Trophoblast cell (in vitro differentiated cells and primary cell): ENCODE results near the gene ANKS1B.
A peak's percentile ranks its signal among the peaks of the same experiment; 100 is the strongest.

Experiments used
- DNase-seq, 2 donors: peaks; one replicate each; pipeline ENCODE4 v3.0.0-alpha.2; 2016
- H2AFZ ChIP-seq: 2 replicates; pipeline ENCODE4 v1.6.1; 2013; ENCODE audit warnings: low read length, moderate library complexity, mild to moderate bottlenecking; ENCODE audit not compliant: insufficient read depth, poor library complexity
- H2AK5ac ChIP-seq: 2 replicates; pipeline ENCODE4 v1.6.1; 2013; ENCODE audit warnings: mild to moderate bottlenecking, low read length
- H2BK120ac ChIP-seq: 2 replicates; pipeline ENCODE4 v1.6.1; 2013; ENCODE audit warnings: low read length, mild to moderate bottlenecking, moderate library complexity; ENCODE audit not compliant: insufficient read depth, poor library complexity
- H2BK12ac ChIP-seq: 2 replicates; pipeline ENCODE4 v1.6.1; 2013; ENCODE audit warnings: mild to moderate bottlenecking, low read length, moderate library complexity
- H2BK5ac ChIP-seq: 2 replicates; pipeline ENCODE4 v1.6.1; 2013; ENCODE audit warnings: low read length, low read depth, moderate library complexity, mild to moderate bottlenecking; ENCODE audit not compliant: poor library complexity
- H3K14ac ChIP-seq: 2 replicates; pipeline ENCODE4 v1.6.1; 2013; ENCODE audit warnings: mild to moderate bottlenecking, low read length
- H3K18ac ChIP-seq: 2 replicates; pipeline ENCODE4 v1.6.1; 2013; ENCODE audit warnings: mild to moderate bottlenecking, low read length
- H3K23ac ChIP-seq: 2 replicates; pipeline ENCODE4 v1.6.1; 2013; ENCODE audit warnings: low read length
- H3K27ac ChIP-seq: 2 replicates; pipeline ENCODE4 v1.5.1; 2013; ENCODE audit warnings: low read depth, mild to moderate bottlenecking, inconsistent platforms, low read length, moderate library complexity
- H3K27me3 ChIP-seq: 2 replicates; pipeline ENCODE4 v1.6.1; 2013; ENCODE audit warnings: inconsistent platforms, mild to moderate bottlenecking, low read length, moderate library complexity; ENCODE audit not compliant: insufficient read depth
- H3K36me3 ChIP-seq, 2 experiments: 1 replicate in 1 of 2; 2 replicates in 1 of 2; pipeline ENCODE4 v1.6.1; 2013; ENCODE audit warnings: low read length in 2 of 2, mild to moderate bottlenecking in 2 of 2, moderate library complexity in 1 of 2; ENCODE audit not compliant: insufficient read depth in 2 of 2, control insufficient read depth in 1 of 2
- H3K4ac ChIP-seq: 2 replicates; pipeline ENCODE4 v1.6.1; 2013; ENCODE audit warnings: low read depth, mild to moderate bottlenecking, low read length, moderate library complexity
- H3K4me1 ChIP-seq, 2 experiments: 1 replicate in 1 of 2; 2 replicates in 1 of 2; pipeline ENCODE4 v1.6.1; 2013; ENCODE audit warnings: low read length in 2 of 2, mild to moderate bottlenecking in 2 of 2, moderate library complexity in 1 of 2; ENCODE audit not compliant: insufficient read depth in 2 of 2, control insufficient read depth in 1 of 2
- H3K4me2 ChIP-seq: 2 replicates; pipeline ENCODE4 v1.6.1; 2013; ENCODE audit warnings: inconsistent platforms, mild to moderate bottlenecking, low read length, moderate library complexity
- H3K4me3 ChIP-seq: 2 replicates; pipeline ENCODE4 v1.5.1; 2013; ENCODE audit warnings: mild to moderate bottlenecking, low read depth, low read length, inconsistent platforms
- H3K79me1 ChIP-seq: one replicate; pipeline ENCODE4 v1.6.1; 2013; ENCODE audit warnings: low read length
- H3K79me2 ChIP-seq: 2 replicates; pipeline ENCODE4 v1.6.1; 2013; ENCODE audit warnings: low read length, mild to moderate bottlenecking; ENCODE audit not compliant: control insufficient read depth, insufficient read depth, poor library complexity
- H3K9ac ChIP-seq: 2 replicates; pipeline ENCODE4 v1.6.1; 2013; ENCODE audit warnings: mild to moderate bottlenecking, low read length
- H3K9me3 ChIP-seq: 2 replicates; pipeline ENCODE4 v1.6.1; 2013; ENCODE audit warnings: low read depth, mild to moderate bottlenecking, control low read depth, inconsistent platforms, low read length; ENCODE audit not compliant: insufficient read depth
- H4K12ac ChIP-seq: 2 replicates; pipeline ENCODE4 v1.6.1; 2013; ENCODE audit warnings: low read depth, mild to moderate bottlenecking, low read length, moderate library complexity
- H4K8ac ChIP-seq: 2 replicates; pipeline ENCODE4 v1.6.1; 2013; ENCODE audit warnings: low read depth, mild to moderate bottlenecking, low read length, moderate library complexity
- H4K91ac ChIP-seq: one replicate; pipeline ENCODE4 v1.6.1; 2013; ENCODE audit warnings: low read depth, mild to moderate bottlenecking, low read length, moderate library complexity
- WGBS: extraction: QIAGEN DNeasy Blood & Tissue Kit; methylation state at CpG from one replicate; pipeline ENCODE4 v1.1.7; 2013; ENCODE audit warnings: missing lambda C conversion rate; ENCODE audit not compliant: insufficient read length, insufficient coverage; ENCODE audit errors: extremely low coverage; 5-methylcytosine and 5-hydroxymethylcytosine counted together

Gene ANKS1B

GRCh38 chr12:99611599-99611998 lies 373.1 kb downstream of the ANKS1B start:
- Histone ChIP-seq H3K18ac (no peak overlapping the region), H2AFZ (no peak overlapping the region), H3K9me3 (no peaks in the 10 kb centered on the region), H2AK5ac (no peak overlapping the region), H2BK12ac (no peak overlapping the region), H3K79me1 (no peaks in the 10 kb centered on the region), H3K23ac (no peak overlapping the region), H4K91ac (no peak overlapping the region), H3K9ac (no peak overlapping the region), H3K14ac (no peak overlapping the region), H4K8ac (no peak overlapping the region), H3K27ac (no peak overlapping the region), H2BK120ac (no peak overlapping the region), H3K36me3 (no peaks in the 10 kb centered on the region), H3K4me1 (no peaks in the 10 kb centered on the region), H4K12ac (no peak overlapping the region), H2BK5ac (no peak overlapping the region), H3K4ac (no peak overlapping the region), H3K27me3 (no peaks in the 10 kb centered on the region), H3K4me3 (no peak overlapping the region), H3K4me2 (no peak overlapping the region), H3K79me2 (no peaks in the 10 kb centered on the region)
- DNase-seq: peak in 1 of 2 donors; percentile 16
- WGBS: no CpG with 5 or more reads among the region's 3 CpGs

- H3K9ac ChIP-seq: no peak overlapping the region
- peak in 1 of 2 donors; percentile 63 for DNase-seq
- H3K4ac ChIP-seq: no peak overlapping the region
- no peaks in the 10 kb centered on the region for H3K27me3 ChIP-seq
- no peaks in the 10 kb centered on the region for H3K4me1 ChIP-seq
- H3K4me3 ChIP-seq: no peak overlapping the region
- no peak overlapping the region for H3K23ac ChIP-seq
- no peaks in the 10 kb centered on the region for H3K9me3 ChIP-seq
- no peak overlapping the region for H2AFZ ChIP-seq
- H2BK5ac ChIP-seq: no peak overlapping the region
- no peaks in the 10 kb centered on the region for H3K79me2 ChIP-seq
- 100% methylated on average over 1 of the region's 3 CpGs for WGBS
- H2BK12ac ChIP-seq: no peak overlapping the region
- no peaks in the 10 kb centered on the region for H3K79me1 ChIP-seq
- H3K18ac ChIP-seq: no peak overlapping the region
- H4K91ac ChIP-seq: no peak overlapping the region
- no peak overlapping the region for H3K27ac ChIP-seq
- no peak overlapping the region for H4K12ac ChIP-seq
- no peak overlapping the region for H2BK120ac ChIP-seq
- H4K8ac ChIP-seq: no peak overlapping the region
- H2AK5ac ChIP-seq: no peak overlapping the region
- no peaks in the 10 kb centered on the region for H3K36me3 ChIP-seq
- H3K14ac ChIP-seq: no peak overlapping the region
- no peak overlapping the region for H3K4me2 ChIP-seq
These were observed 373.6 kb downstream of the ANKS1B start for GRCh38 chr12:99611117-99611516.

GRCh38 chr12:99609455-99610181 lies 375.1 kb downstream of the ANKS1B start:
- H2AK5ac ChIP-seq: no peak overlapping the region
- no peak overlapping the region for H3K9ac ChIP-seq
- H3K9me3 ChIP-seq: no peaks in the 10 kb centered on the region
- H2BK12ac ChIP-seq: no peak overlapping the region
- no peaks in the 10 kb centered on the region for H3K36me3 ChIP-seq
- no peak overlapping the region for H3K4me2 ChIP-seq
- H3K79me1 ChIP-seq: no peaks in the 10 kb centered on the region
- no peak overlapping the region for H2BK5ac ChIP-seq
- no peak overlapping the region for H3K18ac ChIP-seq
- H4K12ac ChIP-seq: no peak overlapping the region
- no peaks in the 10 kb centered on the region for H3K79me2 ChIP-seq
- H3K4me1 ChIP-seq: no peaks in the 10 kb centered on the region
- no peak overlapping the region for H2BK120ac ChIP-seq
- no peak overlapping the region for H4K91ac ChIP-seq
- no peak overlapping the region for H3K4ac ChIP-seq
- H3K14ac ChIP-seq: no peak overlapping the region
- no peak for DNase-seq
- no peak overlapping the region for H3K4me3 ChIP-seq
- no CpG with 5 or more reads among the region's 7 CpGs for WGBS
- H3K27me3 ChIP-seq: no peaks in the 10 kb centered on the region
- no peak overlapping the region for H2AFZ ChIP-seq
- H3K23ac ChIP-seq: no peak overlapping the region
- H4K8ac ChIP-seq: no peak overlapping the region
- no peak overlapping the region for H3K27ac ChIP-seq

GRCh38 chr12:99600388-99600787 lies 384.3 kb downstream of the ANKS1B start:
- H2BK120ac ChIP-seq: no peak overlapping the region
- H3K79me2 ChIP-seq: no peaks in the 10 kb centered on the region
- no peak overlapping the region for H2AFZ ChIP-seq
- no peaks in the 10 kb centered on the region for H3K79me1 ChIP-seq
- no peak overlapping the region for H2BK5ac ChIP-seq
- H3K4me3 ChIP-seq: no peak overlapping the region
- H3K14ac ChIP-seq: no peak overlapping the region
- H3K27ac ChIP-seq: no peak overlapping the region
- WGBS: no CpG with 5 or more reads among the region's 5 CpGs
- no peak overlapping the region for H4K12ac ChIP-seq
- no peak overlapping the region for H3K23ac ChIP-seq
- no peak overlapping the region for H4K91ac ChIP-seq
- H4K8ac ChIP-seq: no peak overlapping the region
- no peak overlapping the region for H2AK5ac ChIP-seq
- DNase-seq: no peak
- H3K27me3 ChIP-seq: no peaks in the 10 kb centered on the region
- no peak overlapping the region for H2BK12ac ChIP-seq
- H3K36me3 ChIP-seq: no peaks in the 10 kb centered on the region
- no peak overlapping the region for H3K4ac ChIP-seq
- H3K4me2 ChIP-seq: no peak overlapping the region
- no peak overlapping the region for H3K18ac ChIP-seq
- no peak overlapping the region for H3K9ac ChIP-seq
- H3K9me3 ChIP-seq: no peaks in the 10 kb centered on the region
- H3K4me1 ChIP-seq: no peaks in the 10 kb centered on the region
